ENCODE data around the gene CSNK1D.
A peak's percentile ranks its signal among the peaks of the same experiment; 100 is the strongest.

The CSNK1D gene

DNA sequence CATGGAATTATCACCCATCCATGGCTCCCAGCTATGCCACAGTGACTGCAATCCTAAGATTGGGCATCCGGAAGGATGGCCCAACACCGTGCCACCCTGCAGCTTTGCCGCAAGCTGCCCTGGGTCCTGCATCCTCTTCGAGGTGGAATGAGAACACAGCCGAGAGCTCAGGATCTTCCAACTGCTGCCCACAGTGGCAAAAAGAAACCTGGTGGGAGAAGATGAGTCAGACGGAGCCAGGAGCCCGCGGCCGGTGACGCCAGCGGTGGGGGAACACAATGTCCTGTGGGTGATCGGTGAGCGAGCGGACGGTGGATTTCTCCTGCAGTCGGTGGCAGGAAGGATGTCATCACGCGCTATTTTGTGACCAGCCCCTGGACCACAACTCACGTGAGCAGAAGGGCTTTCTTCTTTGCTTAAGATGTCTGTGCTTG lies 23.8 kb upstream of the CSNK1D start (continued):
- peak; percentile 32; the same call in 1 of the 2 replicates for TF ChIP-seq ZNF660 (tag by site-specific recombination; IDR thresholded peaks at IDR 0.05)
- no peak for TF ChIP-seq ZNF785 (tag by site-specific recombination; IDR thresholded peaks at IDR 0.05)
- TF ChIP-seq, protein P1, sequence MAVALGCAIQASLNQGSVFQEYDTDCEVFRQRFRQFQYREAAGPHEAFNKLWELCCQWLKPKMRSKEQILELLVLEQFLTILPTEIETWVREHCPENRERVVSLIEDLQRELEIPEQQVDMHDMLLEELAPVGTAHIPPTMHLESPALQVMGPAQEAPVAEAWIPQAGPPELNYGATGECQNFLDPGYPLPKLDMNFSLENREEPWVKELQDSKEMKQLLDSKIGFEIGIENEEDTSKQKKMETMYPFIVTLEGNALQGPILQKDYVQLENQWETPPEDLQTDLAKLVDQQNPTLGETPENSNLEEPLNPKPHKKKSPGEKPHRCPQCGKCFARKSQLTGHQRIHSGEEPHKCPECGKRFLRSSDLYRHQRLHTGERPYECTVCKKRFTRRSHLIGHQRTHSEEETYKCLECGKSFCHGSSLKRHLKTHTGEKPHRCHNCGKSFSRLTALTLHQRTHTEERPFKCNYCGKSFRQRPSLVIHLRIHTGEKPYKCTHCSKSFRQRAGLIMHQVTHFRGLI (tag by site-specific recombination; IDR thresholded peaks at IDR 0.05) = no peak
- TF ChIP-seq, protein P2, sequence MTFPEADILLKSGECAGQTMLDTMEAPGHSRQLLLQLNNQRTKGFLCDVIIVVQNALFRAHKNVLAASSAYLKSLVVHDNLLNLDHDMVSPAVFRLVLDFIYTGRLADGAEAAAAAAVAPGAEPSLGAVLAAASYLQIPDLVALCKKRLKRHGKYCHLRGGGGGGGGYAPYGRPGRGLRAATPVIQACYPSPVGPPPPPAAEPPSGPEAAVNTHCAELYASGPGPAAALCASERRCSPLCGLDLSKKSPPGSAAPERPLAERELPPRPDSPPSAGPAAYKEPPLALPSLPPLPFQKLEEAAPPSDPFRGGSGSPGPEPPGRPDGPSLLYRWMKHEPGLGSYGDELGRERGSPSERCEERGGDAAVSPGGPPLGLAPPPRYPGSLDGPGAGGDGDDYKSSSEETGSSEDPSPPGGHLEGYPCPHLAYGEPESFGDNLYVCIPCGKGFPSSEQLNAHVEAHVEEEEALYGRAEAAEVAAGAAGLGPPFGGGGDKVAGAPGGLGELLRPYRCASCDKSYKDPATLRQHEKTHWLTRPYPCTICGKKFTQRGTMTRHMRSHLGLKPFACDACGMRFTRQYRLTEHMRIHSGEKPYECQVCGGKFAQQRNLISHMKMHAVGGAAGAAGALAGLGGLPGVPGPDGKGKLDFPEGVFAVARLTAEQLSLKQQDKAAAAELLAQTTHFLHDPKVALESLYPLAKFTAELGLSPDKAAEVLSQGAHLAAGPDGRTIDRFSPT (tag by site-specific recombination; IDR thresholded peaks at IDR 0.05) = peak; percentile 88
- no peak for TF ChIP-seq ZNF521 (tag by site-specific recombination; IDR thresholded peaks at IDR 0.05)
- peak; percentile 91 for TF ChIP-seq ZBTB17 (tag by site-specific recombination; IDR thresholded peaks at IDR 0.05)
- TF ChIP-seq, protein P3, sequence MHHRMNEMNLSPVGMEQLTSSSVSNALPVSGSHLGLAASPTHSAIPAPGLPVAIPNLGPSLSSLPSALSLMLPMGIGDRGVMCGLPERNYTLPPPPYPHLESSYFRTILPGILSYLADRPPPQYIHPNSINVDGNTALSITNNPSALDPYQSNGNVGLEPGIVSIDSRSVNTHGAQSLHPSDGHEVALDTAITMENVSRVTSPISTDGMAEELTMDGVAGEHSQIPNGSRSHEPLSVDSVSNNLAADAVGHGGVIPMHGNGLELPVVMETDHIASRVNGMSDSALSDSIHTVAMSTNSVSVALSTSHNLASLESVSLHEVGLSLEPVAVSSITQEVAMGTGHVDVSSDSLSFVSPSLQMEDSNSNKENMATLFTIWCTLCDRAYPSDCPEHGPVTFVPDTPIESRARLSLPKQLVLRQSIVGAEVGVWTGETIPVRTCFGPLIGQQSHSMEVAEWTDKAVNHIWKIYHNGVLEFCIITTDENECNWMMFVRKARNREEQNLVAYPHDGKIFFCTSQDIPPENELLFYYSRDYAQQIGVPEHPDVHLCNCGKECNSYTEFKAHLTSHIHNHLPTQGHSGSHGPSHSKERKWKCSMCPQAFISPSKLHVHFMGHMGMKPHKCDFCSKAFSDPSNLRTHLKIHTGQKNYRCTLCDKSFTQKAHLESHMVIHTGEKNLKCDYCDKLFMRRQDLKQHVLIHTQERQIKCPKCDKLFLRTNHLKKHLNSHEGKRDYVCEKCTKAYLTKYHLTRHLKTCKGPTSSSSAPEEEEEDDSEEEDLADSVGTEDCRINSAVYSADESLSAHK (tag by site-specific recombination; IDR thresholded peaks at IDR 0.05) = peak; percentile 9; the same call in 1 of the 2 replicates
- no peak for TF ChIP-seq ZBTB7A (tag by site-specific recombination; IDR thresholded peaks at IDR 0.05; ENCODE audit: low read depth)
- no peak for TF ChIP-seq MZF1 (tag by site-specific recombination; IDR thresholded peaks at IDR 0.05; ENCODE audit: borderline replicate concordance)

DNA sequence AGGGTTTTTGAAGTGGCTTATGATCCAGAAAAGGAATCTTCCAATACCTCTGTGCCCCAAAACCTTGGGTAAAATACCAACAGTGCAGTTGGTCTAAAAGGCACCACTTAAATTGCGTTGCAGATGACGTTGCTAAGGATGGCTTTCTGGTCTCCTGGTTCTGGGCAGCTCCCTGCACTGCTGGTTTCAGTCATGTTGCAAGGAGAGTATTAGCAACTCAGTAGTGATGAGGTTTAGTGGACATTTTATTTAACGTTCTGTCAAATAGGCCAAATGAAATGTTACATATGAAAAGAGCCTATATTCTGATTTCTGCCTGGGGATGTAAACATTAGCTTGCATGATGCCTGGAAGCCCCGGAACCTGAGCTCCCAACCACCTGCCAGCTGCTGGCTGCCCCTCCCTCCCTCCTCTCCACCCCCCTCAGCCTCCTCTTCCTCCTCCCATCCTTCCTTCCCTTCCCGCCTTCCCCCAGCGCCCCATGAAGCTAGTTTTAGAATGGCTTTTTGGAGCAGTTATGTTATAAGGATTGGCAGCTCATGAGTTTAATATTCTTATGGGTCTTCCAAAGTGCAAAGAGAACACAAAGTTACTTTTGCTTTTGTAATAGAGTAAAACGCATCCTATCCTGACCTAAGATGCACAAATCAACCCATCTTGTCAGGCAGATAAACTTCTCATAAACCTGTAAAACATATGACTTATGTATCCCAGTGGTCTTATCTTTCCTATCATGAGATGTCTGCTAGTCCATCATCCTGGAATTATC lies 23.2 kb upstream of the CSNK1D start:
- Histone ChIP-seq H3K9me3 (ENCODE audit: control insufficient read depth, insufficient read depth, low read depth, low read length) (no peaks in the 10 kb centered on the region), H3K27ac (ENCODE audit: extremely low read depth, low read depth, low read length) (peak overlapping the region; percentile 33; the same call in 1 of the 2 replicates), H3K36me3 (ENCODE audit: control insufficient read depth in 2 of 2, insufficient read depth in 1 of 2, low read length in 2 of 2) (no peaks in the 10 kb centered on the region), H3K4me1 (ENCODE audit: control insufficient read depth, insufficient read depth, low read length) (peaks cover 13% of the 10 kb centered on the region), H3K4me3 (ENCODE audit: low read depth, low read length) (no peak overlapping the region)
- CTCF ChIA-PET = interaction anchor here (0.7 to 1.4 kb wide), 3 partner anchors 22 to 46 kb away, joined by 3 to 6 read pairs (median 4); no protein-coding TSS in a partner anchor
- TF ChIP-seq ZSCAN16 (tag by site-specific recombination; IDR thresholded peaks at IDR 0.05) (no peak), ZNF654 (tag by site-specific recombination; IDR thresholded peaks at IDR 0.05; ENCODE audit: low read depth) (no peak), PRDM1 (tag by site-specific recombination; IDR thresholded peaks at IDR 0.05) (no peak), KLF9 (tag by site-specific recombination; IDR thresholded peaks at IDR 0.05; ENCODE audit: low read depth) (0 out of 2 replicates have a peak, but pooled peaks have one; percentile 10), ZBTB20 (tag by site-specific recombination; IDR thresholded peaks at IDR 0.05) (peak; percentile 38; the same call in 1 of the 2 replicates), OVOL3 (tag by site-specific recombination; IDR thresholded peaks at IDR 0.05) (no peak), ZNF292 (tag by site-specific recombination; IDR thresholded peaks at IDR 0.05; ENCODE audit: borderline replicate concordance, low read depth) (no peak), GLIS1 (tag by site-specific recombination; IDR thresholded peaks at IDR 0.05) (peak; percentile 34; the same call in 1 of the 2 replicates), ZNF138 (tag by site-specific recombination; IDR thresholded peaks at IDR 0.05; ENCODE audit: borderline replicate concordance) (no peak), ZFP3 (tag by site-specific recombination; IDR thresholded peaks at IDR 0.05; ENCODE audit: low read depth) (no peak), ZNF112 (tag by site-specific recombination; IDR thresholded peaks at IDR 0.05) (no peak), ZNF335 (tag by site-specific recombination; conservative IDR thresholded peaks at IDR 0.05) (no peak)
- TF ChIP-seq, protein P4, sequence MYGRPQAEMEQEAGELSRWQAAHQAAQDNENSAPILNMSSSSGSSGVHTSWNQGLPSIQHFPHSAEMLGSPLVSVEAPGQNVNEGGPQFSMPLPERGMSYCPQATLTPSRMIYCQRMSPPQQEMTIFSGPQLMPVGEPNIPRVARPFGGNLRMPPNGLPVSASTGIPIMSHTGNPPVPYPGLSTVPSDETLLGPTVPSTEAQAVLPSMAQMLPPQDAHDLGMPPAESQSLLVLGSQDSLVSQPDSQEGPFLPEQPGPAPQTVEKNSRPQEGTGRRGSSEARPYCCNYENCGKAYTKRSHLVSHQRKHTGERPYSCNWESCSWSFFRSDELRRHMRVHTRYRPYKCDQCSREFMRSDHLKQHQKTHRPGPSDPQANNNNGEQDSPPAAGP (tag by site-specific recombination; IDR thresholded peaks at IDR 0.05) = no peak
- TF ChIP-seq, protein P5, sequence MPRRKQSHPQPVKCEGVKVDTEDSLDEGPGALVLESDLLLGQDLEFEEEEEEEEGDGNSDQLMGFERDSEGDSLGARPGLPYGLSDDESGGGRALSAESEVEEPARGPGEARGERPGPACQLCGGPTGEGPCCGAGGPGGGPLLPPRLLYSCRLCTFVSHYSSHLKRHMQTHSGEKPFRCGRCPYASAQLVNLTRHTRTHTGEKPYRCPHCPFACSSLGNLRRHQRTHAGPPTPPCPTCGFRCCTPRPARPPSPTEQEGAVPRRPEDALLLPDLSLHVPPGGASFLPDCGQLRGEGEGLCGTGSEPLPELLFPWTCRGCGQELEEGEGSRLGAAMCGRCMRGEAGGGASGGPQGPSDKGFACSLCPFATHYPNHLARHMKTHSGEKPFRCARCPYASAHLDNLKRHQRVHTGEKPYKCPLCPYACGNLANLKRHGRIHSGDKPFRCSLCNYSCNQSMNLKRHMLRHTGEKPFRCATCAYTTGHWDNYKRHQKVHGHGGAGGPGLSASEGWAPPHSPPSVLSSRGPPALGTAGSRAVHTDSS (tag by site-specific recombination; IDR thresholded peaks at IDR 0.05) = peak; percentile 76
- TF ChIP-seq, protein P6, sequence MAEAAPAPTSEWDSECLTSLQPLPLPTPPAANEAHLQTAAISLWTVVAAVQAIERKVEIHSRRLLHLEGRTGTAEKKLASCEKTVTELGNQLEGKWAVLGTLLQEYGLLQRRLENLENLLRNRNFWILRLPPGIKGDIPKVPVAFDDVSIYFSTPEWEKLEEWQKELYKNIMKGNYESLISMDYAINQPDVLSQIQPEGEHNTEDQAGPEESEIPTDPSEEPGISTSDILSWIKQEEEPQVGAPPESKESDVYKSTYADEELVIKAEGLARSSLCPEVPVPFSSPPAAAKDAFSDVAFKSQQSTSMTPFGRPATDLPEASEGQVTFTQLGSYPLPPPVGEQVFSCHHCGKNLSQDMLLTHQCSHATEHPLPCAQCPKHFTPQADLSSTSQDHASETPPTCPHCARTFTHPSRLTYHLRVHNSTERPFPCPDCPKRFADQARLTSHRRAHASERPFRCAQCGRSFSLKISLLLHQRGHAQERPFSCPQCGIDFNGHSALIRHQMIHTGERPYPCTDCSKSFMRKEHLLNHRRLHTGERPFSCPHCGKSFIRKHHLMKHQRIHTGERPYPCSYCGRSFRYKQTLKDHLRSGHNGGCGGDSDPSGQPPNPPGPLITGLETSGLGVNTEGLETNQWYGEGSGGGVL (tag by site-specific recombination; IDR thresholded peaks at IDR 0.05) = peak; percentile 84
- POLR2A ChIA-PET = interaction anchor here (0.6 to 3.4 kb wide), 3 partner anchors 16 to 38 kb away, joined by 3 to 15 read pairs (median 7); partner anchors contain the start of gene CSNK1D
